Measurements from ENCODE around the gene SLC25A33. TPM values are rescaled to one million over a fixed set of nuclear protein-coding genes. Genes with fewer than 3 reads are reported as not detected.
A peak's percentile ranks its signal among the peaks of the same experiment; 100 is the strongest.
"Not testable (repeated sequence)": the region's sequence is repeated elsewhere in the genome, so short reads cannot be mapped to it uniquely, and the experiment has no call there.

Gene SLC25A33
- total and polyA plus RNA-seq, 3 experiments from 2014 or later, result 6.5 to 12.9 (median 12.8) TPM

DNA sequence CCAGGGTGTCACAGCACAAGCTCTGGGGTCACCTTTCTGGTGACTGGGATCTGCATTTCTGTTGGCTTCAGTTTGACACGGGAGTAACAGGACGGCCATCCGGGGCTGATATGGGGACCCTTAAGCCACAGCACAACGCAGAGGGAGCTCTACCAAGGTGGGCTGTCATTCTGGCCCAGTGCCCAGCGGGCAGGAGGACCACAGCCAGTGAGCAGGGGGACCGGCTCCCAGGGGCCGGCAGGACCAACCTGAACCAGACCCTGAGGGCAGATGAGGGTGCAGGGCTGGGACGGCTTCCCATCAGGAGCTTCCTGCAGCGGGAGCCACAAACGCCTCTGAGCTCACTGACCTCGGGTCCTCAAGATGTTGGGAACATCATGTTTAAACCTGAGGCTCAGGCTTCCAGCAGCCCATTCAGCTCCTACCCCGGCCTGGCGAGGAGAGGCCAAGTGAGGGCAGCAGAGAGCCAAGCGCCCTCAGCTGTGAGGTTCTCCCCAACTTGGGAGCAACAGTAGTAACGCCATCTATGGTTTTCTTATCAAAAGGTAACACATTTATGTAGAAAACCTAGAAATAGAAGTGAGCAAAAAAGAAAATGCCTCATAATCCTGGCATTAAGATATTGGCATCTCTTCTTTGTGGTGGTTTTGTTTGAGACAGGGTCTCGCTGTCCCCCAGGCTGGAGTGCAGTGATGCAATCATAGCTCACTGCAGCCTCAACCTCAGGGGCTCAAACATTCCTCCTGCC lies 76.2 kb downstream of the SLC25A33 start:
- H3K27ac Mint-ChIP-seq, result no peak overlapping the region
- H3K4me1 ChIP-seq (ENCODE audit: insufficient read depth, low read length), result no peaks in the 10 kb centered on the region
- no peak overlapping the region for H3K27ac ChIP-seq (ENCODE audit: low read depth, low read length)
- H3K27me3 Mint-ChIP-seq, result peaks cover 6% of the 10 kb centered on the region in 2 donors
- no peaks in the 10 kb centered on the region for H3K27me3 ChIP-seq (ENCODE audit: insufficient read depth, low read length, poor library complexity, severe bottlenecking)
- peak; percentile 22 to 65 (median 33) for DNase-seq
- ChIA-PET CTCF (interaction anchor here (0.7 to 3.8 kb wide), 30 partner anchors 10 to 292 kb away, joined by 3 to 23 read pairs (median 4); no protein-coding TSS in a partner anchor), POLR2A (interaction anchor here (0.5 to 0.7 kb wide), 2 partner anchors 76 to 213 kb away, joined by 3 to 4 read pairs; partner anchors contain the start of gene SLC25A33)
- H3K4me3 Mint-ChIP-seq, result no peak overlapping the region
- H3K9me3 ChIP-seq (ENCODE audit: low read length), result no peaks in the 10 kb centered on the region
- no peaks in the 10 kb centered on the region for H3K36me3 ChIP-seq (ENCODE audit: insufficient read depth, low read length)
- no peaks in the 10 kb centered on the region for H3K9me3 Mint-ChIP-seq
- no peak overlapping the region for H3K4me3 ChIP-seq (ENCODE audit: low read length)
- peaks cover 0 to 18% (median 0%) of the 10 kb centered on the region in 3 donors for H3K36me3 Mint-ChIP-seq
- H3K4me1 Mint-ChIP-seq, result no peaks in the 10 kb centered on the region

DNA sequence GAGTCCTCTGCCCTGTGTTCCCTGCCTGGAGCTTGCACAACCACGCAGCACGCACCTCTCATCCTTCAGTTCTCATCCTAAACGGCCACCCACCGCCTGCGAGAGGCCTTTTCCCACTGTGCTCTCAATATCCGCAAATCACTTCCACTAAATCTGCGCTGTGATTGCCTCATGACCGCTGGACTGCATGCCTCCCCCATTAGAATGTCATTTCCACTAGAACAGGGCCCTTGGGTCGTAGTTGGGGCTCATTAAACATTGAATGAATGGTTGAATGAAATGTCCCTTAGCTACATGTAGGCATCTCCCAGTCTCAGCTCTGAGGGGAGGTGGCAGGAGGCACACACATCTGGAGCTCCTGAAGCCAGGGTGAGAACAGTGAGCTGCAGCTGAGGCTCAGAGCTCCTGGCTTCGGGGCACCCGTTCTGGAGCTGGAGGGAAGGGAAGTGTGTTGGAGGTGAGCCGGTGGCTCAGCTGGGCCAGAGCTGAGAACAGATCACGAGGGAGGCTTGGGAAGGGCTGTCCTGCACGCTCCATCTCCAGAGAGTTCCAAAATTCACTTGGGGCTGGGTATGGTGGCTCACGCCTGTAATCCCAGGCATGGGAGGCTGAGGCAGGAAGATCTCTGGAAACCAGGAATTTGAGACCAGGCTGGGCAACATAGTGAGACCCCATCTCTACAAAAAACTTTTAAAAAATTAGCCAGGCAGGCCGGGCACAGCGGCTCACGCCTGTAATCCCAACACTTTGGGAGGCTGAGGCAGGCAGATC lies 79.8 kb downstream of the SLC25A33 start:
- H3K27me3 Mint-ChIP-seq, result peaks cover 8 to 16% of the 10 kb centered on the region in 2 donors
- no peaks in the 10 kb centered on the region for H3K9me3 Mint-ChIP-seq
- no peaks in the 10 kb centered on the region for H3K36me3 Mint-ChIP-seq
- Histone ChIP-seq H3K9me3 (ENCODE audit: low read length) (no peaks in the 10 kb centered on the region), H3K4me3 (ENCODE audit: low read length) (no peak overlapping the region), H3K27ac (ENCODE audit: low read depth, low read length) (no peak overlapping the region), H3K27me3 (ENCODE audit: insufficient read depth, low read length, poor library complexity, severe bottlenecking) (no peaks in the 10 kb centered on the region), H3K4me1 (ENCODE audit: insufficient read depth, low read length) (no peaks in the 10 kb centered on the region), H3K36me3 (ENCODE audit: insufficient read depth, low read length) (no peaks in the 10 kb centered on the region)
- no peak for DNase-seq
- H3K4me1 Mint-ChIP-seq, result no peaks in the 10 kb centered on the region
- peak overlapping the region in 1 of 8 donors; percentile 28 for H3K27ac Mint-ChIP-seq
- CTCF ChIA-PET, result no interaction called here
- POLR2A ChIA-PET, result no interaction called here
- no peak overlapping the region for H3K4me3 Mint-ChIP-seq

DNA sequence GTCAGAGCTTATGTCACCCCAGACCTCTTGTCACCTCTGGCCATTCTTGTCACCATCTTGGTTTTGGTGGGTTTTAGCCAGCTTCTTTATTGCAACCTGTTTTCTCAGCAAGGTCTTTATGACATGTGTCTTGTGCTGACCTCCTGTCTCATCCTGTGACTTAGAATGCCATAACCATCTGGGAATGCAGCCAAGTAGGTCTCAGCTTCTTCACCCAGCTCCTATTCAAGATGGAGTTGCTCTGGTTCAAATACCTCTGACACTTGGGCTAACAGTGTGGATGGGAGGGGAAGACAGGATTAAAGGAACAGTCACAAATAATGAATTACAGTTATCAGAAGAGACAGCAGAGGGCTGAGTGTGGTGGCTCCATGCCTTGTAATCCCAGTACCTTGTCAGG lies 81.8 kb downstream of the SLC25A33 start:
- POLR2A ChIA-PET, result interaction anchor here (0.7 kb wide), 1 partner anchor 38 kb away, joined by 3 read pairs; no protein-coding TSS in a partner anchor
- H3K27ac ChIP-seq (ENCODE audit: low read depth, low read length), result no peak overlapping the region
- CTCF ChIA-PET, result interaction anchor here (0.8 to 1.0 kb wide), 2 partner anchors 33 to 62 kb away, joined by 3 to 4 read pairs; no protein-coding TSS in a partner anchor
- Mint-ChIP-seq H3K27me3 (peaks cover 8 to 16% of the 10 kb centered on the region in 2 donors), H3K9me3 (no peaks in the 10 kb centered on the region), H3K4me3 (no peak overlapping the region), H3K4me1 (peaks cover 2 to 5% (median 4%) of the 10 kb centered on the region in 3 donors), H3K27ac (no peak overlapping the region), H3K36me3 (no peaks in the 10 kb centered on the region)
- no peaks in the 10 kb centered on the region for H3K9me3 ChIP-seq (ENCODE audit: low read length)
- no peaks in the 10 kb centered on the region for H3K27me3 ChIP-seq (ENCODE audit: insufficient read depth, low read length, poor library complexity, severe bottlenecking)
- H3K4me3 ChIP-seq (ENCODE audit: low read length), result no peak overlapping the region
- no peak for DNase-seq
- peaks cover 4% of the 10 kb centered on the region for H3K4me1 ChIP-seq (ENCODE audit: insufficient read depth, low read length)
- no peaks in the 10 kb centered on the region for H3K36me3 ChIP-seq (ENCODE audit: insufficient read depth, low read length)

DNA sequence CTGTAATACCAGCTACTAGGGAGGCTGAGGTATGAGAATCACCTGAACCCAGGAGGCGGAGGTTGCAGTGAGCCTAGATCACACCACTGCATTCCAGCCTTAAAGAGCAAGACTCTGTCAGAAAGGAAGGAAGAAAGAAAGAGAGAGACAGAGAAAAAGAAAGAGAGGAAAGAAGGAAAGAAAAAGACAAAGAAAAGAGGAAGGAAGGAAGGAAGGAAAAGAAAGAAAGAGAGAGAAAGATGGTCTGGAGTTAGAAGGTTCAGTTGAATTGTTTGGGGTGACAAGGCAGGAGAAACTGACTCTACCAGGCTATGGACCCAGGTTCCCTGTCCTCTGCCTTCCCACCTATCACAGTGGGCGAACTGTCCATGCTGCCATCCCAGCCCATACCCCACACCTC lies 84.8 kb downstream of the SLC25A33 start:
- Mint-ChIP-seq H3K4me3 (peak overlapping the region in 4 of 7 donors; percentile 26 to 88 (median 46)), H3K27ac (peak overlapping the region in 1 of 8 donors; percentile 84), H3K4me1 (peaks cover 19 to 29% (median 26%) of the 10 kb centered on the region in 3 donors), H3K36me3 (peaks cover 0 to 1% (median 0%) of the 10 kb centered on the region in 3 donors), H3K27me3 (peaks cover 5 to 12% of the 10 kb centered on the region in 2 donors), H3K9me3 (peaks cover 0 to 1% (median 0%) of the 10 kb centered on the region in 5 donors)
- H3K9me3 ChIP-seq (ENCODE audit: low read length), result no peaks in the 10 kb centered on the region
- CTCF ChIA-PET, result interaction anchor here (8.0 kb wide), 1 partner anchor 97 kb away, joined by 280 read pairs; no protein-coding TSS in a partner anchor
- no peak overlapping the region for H3K4me3 ChIP-seq (ENCODE audit: low read length)
- H3K4me1 ChIP-seq (ENCODE audit: insufficient read depth, low read length), result peaks cover 27% of the 10 kb centered on the region
- no peak for DNase-seq
- POLR2A ChIA-PET, result no interaction called here
- H3K36me3 ChIP-seq (ENCODE audit: insufficient read depth, low read length), result no peaks in the 10 kb centered on the region
- no peak overlapping the region for H3K27ac ChIP-seq (ENCODE audit: low read depth, low read length)
- no peaks in the 10 kb centered on the region for H3K27me3 ChIP-seq (ENCODE audit: insufficient read depth, low read length, poor library complexity, severe bottlenecking)

DNA sequence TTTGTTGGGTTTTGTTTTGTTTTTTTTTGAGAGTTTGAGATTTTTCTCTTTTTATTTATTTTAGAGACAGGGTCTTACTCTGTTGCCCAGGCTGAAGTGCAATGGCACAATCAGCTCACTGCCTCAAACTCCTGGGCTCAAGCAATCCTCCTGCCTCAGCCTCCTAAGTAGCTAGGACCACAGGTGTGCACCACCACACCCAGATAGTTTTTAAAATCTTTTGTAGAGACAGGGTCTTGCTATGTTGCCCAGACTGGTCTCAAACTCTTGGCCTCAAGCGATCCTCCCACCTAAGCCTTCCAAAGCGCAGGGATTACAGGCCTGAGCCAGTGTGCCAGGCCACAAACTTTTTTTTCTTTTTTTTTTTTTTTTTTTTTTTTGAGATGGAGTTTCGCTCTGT lies 85.8 kb downstream of the SLC25A33 start:
- H3K4me1 ChIP-seq (ENCODE audit: insufficient read depth, low read length), result peaks cover 30% of the 10 kb centered on the region
- CTCF ChIA-PET, result interaction anchor here (2.2 to 8.0 kb wide), 3 partner anchors 9 to 96 kb away, joined by 13 to 280 read pairs (median 136); partner anchors contain the start of gene PIK3CD
- H3K9me3 ChIP-seq (ENCODE audit: low read length); POLR2A ChIA-PET; H3K27me3 Mint-ChIP-seq; H3K36me3 Mint-ChIP-seq; H3K27me3 ChIP-seq (ENCODE audit: insufficient read depth, low read length, poor library complexity, severe bottlenecking); H3K4me3 Mint-ChIP-seq; H3K36me3 ChIP-seq (ENCODE audit: insufficient read depth, low read length); DNase-seq; H3K9me3 Mint-ChIP-seq; H3K4me3 ChIP-seq (ENCODE audit: low read length); H3K27ac ChIP-seq (ENCODE audit: low read depth, low read length): not testable (repeated sequence)
- Mint-ChIP-seq H3K4me1 (peaks cover 21 to 38% (median 33%) of the 10 kb centered on the region in 3 donors), H3K27ac (peak overlapping the region in 2 of 8 donors; percentile 5 to 33)

DNA sequence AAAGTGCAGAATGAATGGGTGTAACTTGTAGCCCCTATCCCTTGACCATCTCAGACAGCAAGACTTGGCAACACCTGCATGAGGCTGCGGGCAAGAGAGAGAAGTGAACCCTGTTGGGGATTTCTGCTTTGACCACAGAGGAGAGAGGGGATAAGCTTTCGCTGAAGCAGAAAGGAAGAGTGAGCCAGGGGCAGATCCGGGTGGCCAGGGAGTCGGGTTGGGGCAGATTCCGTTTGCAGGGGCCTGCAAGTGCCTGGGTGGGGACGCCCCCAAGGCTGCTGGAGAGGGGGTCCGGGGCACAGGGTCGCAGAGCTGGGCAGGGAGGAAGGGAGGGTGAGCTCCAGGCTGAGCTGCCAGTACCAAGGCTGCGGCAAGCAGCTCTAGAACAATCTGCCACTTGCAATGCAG lies 86.9 kb downstream of the SLC25A33 start:
- Histone ChIP-seq H3K4me1 (ENCODE audit: insufficient read depth, low read length) (peaks cover 33% of the 10 kb centered on the region), H3K4me3 (ENCODE audit: low read length) (peak overlapping the region; percentile 37), H3K27ac (ENCODE audit: low read depth, low read length) (no peak overlapping the region), H3K27me3 (ENCODE audit: insufficient read depth, low read length, poor library complexity, severe bottlenecking) (no peaks in the 10 kb centered on the region), H3K9me3 (ENCODE audit: low read length) (no peaks in the 10 kb centered on the region), H3K36me3 (ENCODE audit: insufficient read depth, low read length) (no peaks in the 10 kb centered on the region)
- H3K4me3 Mint-ChIP-seq, result peak overlapping the region; percentile 81 to 98 (median 91)
- POLR2A ChIA-PET, result interaction anchor here (0.7 to 6.0 kb wide), 11 partner anchors 26 to 276 kb away, joined by 3 to 161 read pairs (median 6); partner anchors contain the start of gene PIK3CD
- H3K27me3 Mint-ChIP-seq, result peaks cover 2 to 5% of the 10 kb centered on the region in 2 donors
- H3K27ac Mint-ChIP-seq, result peak overlapping the region; percentile 32 to 90 (median 82)
- CTCF ChIA-PET, result interaction anchor here (0.7 to 8.0 kb wide), 37 partner anchors 9 to 365 kb away, joined by 3 to 280 read pairs (median 6); partner anchors contain the start of gene PIK3CD
- H3K4me1 Mint-ChIP-seq, result peaks cover 31 to 48% (median 43%) of the 10 kb centered on the region in 3 donors
- peaks cover 0 to 1% (median 0%) of the 10 kb centered on the region in 5 donors for H3K9me3 Mint-ChIP-seq
- peak in 1 of 5 donors; percentile 28 for DNase-seq
- peaks cover 0 to 15% (median 0%) of the 10 kb centered on the region in 3 donors for H3K36me3 Mint-ChIP-seq

DNA sequence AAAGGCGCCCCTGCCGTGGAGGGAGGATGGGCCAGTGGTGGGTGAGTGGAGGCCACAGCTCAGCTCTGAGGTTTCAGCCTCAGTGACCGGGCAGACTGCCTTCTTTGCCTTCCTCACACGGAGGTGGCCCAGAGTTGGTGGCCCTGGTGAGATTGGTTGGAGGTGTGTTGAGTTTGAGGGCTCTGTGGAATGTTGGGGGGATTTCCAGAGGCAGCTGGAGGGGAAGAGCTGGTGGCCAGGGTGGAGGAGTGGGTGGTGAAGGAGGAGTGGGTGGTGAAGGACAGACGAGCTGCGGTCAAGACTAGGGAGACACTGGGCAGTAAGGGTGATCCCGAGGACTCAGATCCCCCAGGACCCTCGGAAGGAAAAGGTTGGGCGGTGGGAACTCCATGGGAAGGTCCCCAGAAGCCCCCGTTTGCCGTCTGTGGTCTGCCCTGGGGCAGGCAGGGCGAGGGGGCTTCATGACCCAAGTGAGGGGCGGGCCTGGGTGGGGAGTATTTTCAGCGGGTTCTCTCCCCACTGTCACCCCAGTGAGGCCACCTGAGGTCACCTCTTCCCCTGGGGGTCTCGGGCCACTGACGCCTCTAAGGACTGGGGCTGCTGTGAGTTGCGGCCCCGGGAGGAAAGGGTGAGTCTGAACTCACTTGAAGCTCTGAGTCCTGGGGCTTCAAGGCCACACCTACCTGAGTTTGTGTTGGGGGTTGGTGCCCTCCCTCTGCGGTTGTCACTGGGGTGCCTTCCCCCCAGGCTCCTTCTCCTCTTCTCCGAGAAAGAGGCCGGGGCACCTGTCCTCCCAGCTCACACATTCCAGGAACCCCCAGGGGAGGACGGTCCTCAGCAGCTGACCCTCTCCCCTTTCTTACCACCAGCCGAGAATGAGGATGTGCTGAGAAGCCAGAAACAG lies 89.5 kb downstream of the SLC25A33 start:
- peaks cover 42 to 72% (median 68%) of the 10 kb centered on the region in 3 donors for H3K4me1 Mint-ChIP-seq
- peaks cover 0 to 28% (median 2%) of the 10 kb centered on the region in 3 donors for H3K36me3 Mint-ChIP-seq
- H3K9me3 Mint-ChIP-seq, result peaks cover 0 to 1% (median 0%) of the 10 kb centered on the region in 5 donors
- Histone ChIP-seq H3K27ac (ENCODE audit: low read depth, low read length) (peak overlapping the region; percentile 43), H3K36me3 (ENCODE audit: insufficient read depth, low read length) (no peaks in the 10 kb centered on the region), H3K4me1 (ENCODE audit: insufficient read depth, low read length) (peaks cover 52% of the 10 kb centered on the region), H3K4me3 (ENCODE audit: low read length) (peak overlapping the region; percentile 94), H3K9me3 (ENCODE audit: low read length) (no peaks in the 10 kb centered on the region), H3K27me3 (ENCODE audit: insufficient read depth, low read length, poor library complexity, severe bottlenecking) (no peaks in the 10 kb centered on the region)
- H3K4me3 Mint-ChIP-seq, result peak overlapping the region; percentile 89 to 98 (median 97)
- peak overlapping the region; percentile 87 to 98 (median 93) for H3K27ac Mint-ChIP-seq
- ChIA-PET CTCF (interaction anchor here (0.9 to 8.0 kb wide), 17 partner anchors 13 to 236 kb away, joined by 3 to 280 read pairs (median 10); partner anchors contain the start of gene PIK3CD), POLR2A (interaction anchor here (0.5 to 6.0 kb wide), 13 partner anchors 9 to 131 kb away, joined by 3 to 161 read pairs (median 6); partner anchors contain the start of gene PIK3CD)
- DNase-seq, result peak; percentile 48 to 87 (median 74)
- H3K27me3 Mint-ChIP-seq, result no peaks in the 10 kb centered on the region

Measured in CD8-positive, alpha-beta memory T cell (primary cell).